GM13977 (cell line): ENCODE data around the gene CPS1.

ENCODE experiments used
- DNase-seq: peaks from one replicate; pipeline ENCODE4 v3.0.0; 2012; ENCODE audit warnings: low spot score
- CTCF ChIP-seq: IDR thresholded peaks from 2 replicates; pipeline ENCODE4 v1.5.1; 2012; ENCODE audit warnings: mild to moderate bottlenecking, control low read depth; ENCODE audit not compliant: insufficient read depth; ENCODE audit errors: extremely low read depth, missing control alignments
- in situ Hi-C: fragments of 300-500 bp; cut with MboI; formaldehyde crosslinking; loops from one replicate; pipeline ENCODE4 v1.12.0; 2022; ENCODE audit warnings: low sequenced_read_pairs, low pct_unique_long_range_greater_than_20kb, mixed read lengths, inconsistent platforms; ENCODE audit not compliant: unreplicated experiment

The CPS1 gene

GRCh38 chr2:210551001-210551400 is 5.4 kb upstream of the CPS1 start:
- in situ Hi-C loops: no loop called here
- TF ChIP-seq CTCF: no peak
- no peak for DNase-seq

- in situ Hi-C loops: no loop called here
- DNase-seq: no peak
- no peak for TF ChIP-seq CTCF
Observed at GRCh38 chr2:210553373-210553772, 3.0 kb upstream of the CPS1 start.

- DNase-seq: no peak
- TF ChIP-seq CTCF: no peak
- in situ Hi-C loops: no loop called here
Observed at GRCh38 chr2:210555555-210555954, 844 bp upstream of the CPS1 start.

GRCh38 chr2:210557721-210558120 is 1.3 kb downstream of the CPS1 start:
- TF ChIP-seq CTCF: no peak
- DNase-seq: no peak
- in situ Hi-C loops: no loop called here

GRCh38 chr2:210558708-210559107 is 2.3 kb downstream of the CPS1 start:
- in situ Hi-C loops: no loop called here
- no peak for DNase-seq
- TF ChIP-seq CTCF: no peak

GRCh38 chr2:210559182-210559581 is 2.8 kb downstream of the CPS1 start:
- DNase-seq: no peak
- in situ Hi-C loops: no loop called here
- TF ChIP-seq CTCF: no peak

GRCh38 chr2:210561475-210561874 is 5.1 kb downstream of the CPS1 start:
- no peak for TF ChIP-seq CTCF
- in situ Hi-C loops: no loop called here
- no peak for DNase-seq
